ENCODE measurements around the gene NOP10.
"Not testable (repeated sequence)": the region's sequence is repeated elsewhere in the genome, so short reads cannot be mapped to it uniquely, and the experiment has no call there.

The NOP10 gene

DNA sequence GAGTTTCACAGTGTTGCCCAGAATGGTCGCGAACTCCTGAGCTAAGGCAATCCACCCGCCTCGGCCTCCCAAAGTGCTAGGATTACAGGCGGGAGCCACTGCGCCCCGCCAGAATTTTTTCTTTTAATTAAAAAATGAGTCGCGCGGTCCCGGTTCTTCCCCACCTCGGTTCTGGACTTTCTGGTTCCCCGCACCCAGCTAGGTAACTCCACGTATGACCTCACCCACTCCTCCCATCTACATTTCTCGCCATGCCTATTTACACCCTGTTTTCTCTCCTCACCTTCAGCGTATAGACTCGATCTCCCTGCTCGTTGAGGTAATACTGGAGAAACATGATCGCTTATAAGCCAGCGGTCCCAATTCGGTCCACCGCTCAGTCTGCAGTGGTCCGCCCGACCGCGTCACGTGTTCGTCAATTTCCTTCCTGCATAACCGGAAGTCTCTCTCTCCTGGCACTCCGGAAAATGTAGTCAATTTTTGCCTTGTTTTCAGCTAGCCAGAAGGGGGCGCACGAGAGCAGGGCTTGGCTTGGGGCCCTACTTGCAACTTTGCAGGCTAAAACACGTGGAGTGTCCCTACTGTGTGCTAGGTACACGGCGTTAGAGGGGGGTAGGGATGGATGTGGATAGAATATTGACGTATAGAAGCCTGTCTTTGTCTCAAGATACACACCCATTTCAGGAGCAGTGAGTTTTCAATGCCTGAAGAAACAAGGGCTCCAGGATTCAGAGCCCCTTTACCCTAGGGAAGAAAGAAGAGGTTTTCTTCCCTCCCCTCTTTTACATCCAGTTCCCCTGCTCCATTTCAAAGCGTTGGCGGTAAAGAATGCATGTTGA is at the start of gene NOP10, which contains the start of gene NUTM1:
TSS of gene NOP10 (minus strand) at position 400 of the 839 bp plus-strand sequence. CDS start at position 337, 63 bp downstream.
TSS of gene NUTM1 (plus strand) at position 579 of the 839 bp plus-strand sequence. CDS start 382 bp downstream, outside the sequence.
- DNase-seq (ENCODE audit: low read depth in 2 of 2): peak; percentile 94 to 96

DNA sequence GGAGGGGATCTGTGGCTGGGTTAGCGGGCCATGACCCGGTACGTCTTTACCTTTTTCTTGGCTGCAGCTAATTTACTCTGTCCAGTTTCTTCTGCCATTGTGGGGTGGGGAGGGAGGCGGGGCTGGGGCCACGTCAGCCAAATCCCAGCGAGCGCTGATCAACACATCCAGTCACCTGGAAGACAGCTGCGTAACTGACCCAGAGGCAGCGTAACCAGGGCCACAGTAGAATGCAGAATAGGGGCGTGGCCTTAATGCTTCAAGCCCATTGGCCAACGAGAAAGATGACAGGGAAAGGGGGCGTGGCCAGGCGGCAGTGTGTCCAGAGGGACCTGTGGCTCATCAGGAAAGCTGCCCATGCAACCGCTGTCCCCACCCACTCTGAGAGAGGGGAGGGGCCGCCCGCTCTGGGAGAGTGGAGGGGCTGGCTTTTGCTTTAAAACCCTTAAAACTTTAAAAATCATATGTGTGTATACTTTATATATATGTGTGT is 46.7 kb upstream of the NOP10 start:
- not testable (repeated sequence) for DNase-seq (ENCODE audit: low read depth in 2 of 2)

DNA sequence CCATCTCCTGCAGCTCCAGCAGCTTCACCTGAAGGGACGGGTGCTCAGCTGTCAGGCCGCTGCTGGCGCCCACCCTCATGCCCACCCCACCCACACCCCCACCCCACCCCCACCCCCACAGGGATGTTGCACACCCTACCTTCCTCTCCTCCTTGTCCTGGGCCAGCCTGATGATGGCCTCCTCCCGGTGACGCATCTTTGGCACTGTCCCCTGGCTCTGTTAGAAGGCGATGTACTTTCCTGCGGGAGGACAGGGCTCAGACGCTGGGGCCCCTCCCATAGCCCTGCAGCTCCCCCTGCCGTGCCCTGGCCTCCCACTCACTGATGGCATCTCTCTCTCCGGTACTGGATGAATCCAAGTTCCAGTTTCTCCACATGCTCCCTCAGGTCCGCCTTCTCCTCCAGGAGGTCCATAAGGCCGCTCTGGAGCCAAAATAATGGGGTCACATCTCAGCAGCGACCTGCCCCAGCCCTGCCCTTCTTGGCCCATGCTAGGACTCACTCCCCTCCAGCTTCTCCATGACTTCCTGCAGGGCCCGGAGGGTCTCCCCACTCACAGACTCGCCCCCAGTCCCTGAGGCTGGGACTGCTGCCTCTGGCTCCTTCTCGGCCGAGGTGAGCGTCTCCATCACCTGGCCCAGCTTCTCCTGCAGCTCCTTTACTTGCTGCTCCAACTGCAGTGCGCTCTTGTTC is 39.0 kb upstream of the NOP10 start:
- not testable (repeated sequence) for DNase-seq (ENCODE audit: low read depth in 2 of 2)

DNA sequence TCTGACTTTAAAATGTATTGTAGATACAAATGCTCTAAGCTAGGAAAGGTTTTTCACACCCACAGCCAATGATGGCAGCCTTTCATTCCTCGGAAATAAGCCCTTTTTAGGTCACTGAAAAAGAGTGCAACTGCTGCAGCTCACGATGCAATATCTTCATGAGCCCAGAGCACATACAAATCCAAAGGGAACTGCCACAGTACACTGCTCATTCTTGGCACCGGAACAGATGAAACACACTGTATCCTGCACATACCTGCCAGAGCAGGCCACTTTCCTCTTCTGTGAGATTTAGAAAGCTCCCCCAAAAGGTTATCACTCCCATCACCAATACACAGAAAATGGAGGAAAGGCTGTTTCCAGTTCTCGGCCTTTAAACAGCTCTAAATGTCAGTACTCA is 37.6 kb upstream of the NOP10 start:
- not testable (repeated sequence) for DNase-seq (ENCODE audit: low read depth in 2 of 2)

DNA sequence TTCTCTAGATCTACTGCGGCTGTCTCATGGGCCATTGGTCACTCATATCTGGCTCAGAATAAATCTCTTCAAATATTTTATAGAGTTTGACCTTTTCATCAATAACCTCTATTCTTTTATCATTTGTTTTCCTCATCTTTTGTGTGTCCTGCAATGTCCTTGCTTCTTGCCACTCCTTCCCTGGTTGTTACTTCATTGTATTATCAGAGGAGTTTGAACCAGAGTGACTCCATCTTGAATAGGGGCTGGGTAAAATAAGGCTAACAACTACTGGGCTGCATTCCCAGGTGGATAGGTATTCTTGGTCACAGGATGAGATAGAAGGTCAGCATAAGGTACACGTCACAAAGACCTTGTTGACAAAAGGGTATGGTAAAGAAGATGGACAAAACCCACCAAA is 33.9 kb upstream of the NOP10 start:
- DNase-seq (ENCODE audit: low read depth in 2 of 2): no peak

DNA sequence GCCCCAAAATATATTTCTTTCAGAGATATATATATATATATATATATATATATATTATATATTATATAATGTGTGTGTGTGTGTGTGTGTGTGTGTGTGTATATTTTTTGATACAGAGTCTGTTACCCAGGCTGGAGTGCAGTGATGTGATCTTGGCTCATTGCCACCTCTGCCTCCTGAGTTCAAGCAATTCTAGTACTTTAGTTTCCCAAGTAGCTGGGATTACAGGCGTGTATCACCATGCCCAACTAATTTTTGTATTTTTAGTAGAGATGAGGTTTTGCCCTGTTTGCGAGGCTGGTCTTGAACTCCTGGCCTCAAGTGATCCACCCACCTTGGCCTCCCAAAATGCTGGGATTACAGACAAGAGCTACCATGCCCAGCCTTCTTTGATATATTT is 32.6 kb upstream of the NOP10 start:
- not testable (repeated sequence) for DNase-seq (ENCODE audit: low read depth in 2 of 2)

DNA sequence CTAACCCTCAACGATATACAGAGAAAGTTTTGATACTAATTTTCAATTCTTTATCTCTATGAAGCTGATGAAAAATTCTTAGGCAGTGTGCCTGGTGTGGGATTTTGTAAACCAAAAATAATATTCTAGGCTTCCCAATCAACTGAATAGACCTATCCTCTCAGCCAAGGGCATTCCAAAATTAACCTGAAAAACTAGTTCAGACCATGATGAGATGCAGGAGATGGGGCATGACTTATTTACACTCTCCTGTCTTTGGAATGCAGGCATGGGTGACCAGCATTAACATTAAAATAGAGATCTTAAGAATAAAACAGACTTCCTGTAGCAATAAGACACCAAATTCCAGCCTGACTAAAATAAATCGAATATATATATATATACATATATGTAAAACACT is 31.9 kb upstream of the NOP10 start:
- DNase-seq (ENCODE audit: low read depth in 2 of 2): no peak

DNA sequence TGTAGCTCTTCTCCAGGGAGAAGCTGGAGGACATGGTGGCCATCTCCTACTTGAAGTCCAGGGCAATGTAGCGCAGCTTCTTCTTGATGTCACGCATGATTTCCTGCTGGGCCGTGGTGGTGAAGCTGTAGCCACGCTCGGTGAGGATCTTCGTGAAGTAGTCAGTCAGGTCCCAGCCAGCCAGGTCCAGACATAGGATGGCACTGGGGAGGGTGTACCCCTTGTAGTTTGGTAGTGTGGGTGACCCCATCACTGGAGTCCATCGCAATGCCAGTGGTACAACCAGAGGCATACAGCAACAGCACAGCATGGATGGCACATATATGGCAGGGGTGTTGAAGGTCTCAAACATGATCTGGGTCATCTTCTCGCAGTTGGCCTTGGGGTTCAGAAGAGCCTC is 31.0 kb upstream of the NOP10 start:
- no peak for DNase-seq (ENCODE audit: low read depth in 2 of 2)

DNA sequence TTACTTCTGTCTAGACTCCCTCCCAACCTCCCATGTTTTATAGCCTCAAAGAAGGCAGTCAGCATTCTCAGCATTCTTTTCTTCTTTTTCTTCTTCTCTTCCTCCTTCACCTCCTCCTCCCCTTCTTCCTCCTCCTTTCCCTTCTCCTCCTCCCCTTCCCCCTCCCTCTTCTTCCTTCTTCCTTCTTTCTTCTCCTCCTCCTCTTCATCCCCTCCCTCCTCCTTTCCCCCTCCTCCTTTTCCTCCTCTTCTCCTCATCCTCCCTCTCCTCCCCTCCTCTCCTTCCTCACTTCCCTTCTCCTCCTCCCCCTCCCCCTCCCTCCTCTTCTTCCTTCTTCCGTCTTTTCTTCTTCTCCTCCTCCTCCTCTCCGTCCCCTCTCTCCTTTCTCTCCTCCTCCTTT is 27.7 kb upstream of the NOP10 start:
- DNase-seq (ENCODE audit: low read depth in 2 of 2): no peak

DNA sequence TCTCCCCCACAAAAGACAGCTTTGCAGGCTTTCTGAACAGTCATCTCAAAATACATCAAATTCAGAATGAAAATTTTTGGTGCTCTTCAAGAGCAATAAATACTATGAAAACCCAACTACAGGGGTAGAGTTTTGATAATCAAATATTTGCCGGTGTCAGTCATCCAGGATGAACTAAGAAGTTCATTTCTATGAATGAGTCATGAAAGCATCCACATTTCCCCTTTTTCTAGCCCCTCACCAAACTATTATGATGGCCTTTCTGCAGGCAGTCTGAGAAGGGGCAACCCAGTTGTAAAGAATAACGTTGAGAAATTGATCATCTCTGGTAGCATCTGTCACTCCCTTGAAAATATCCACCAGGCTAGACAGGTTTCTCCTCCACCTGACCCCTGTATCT is 27.2 kb upstream of the NOP10 start:
- no peak for DNase-seq (ENCODE audit: low read depth in 2 of 2)

DNA sequence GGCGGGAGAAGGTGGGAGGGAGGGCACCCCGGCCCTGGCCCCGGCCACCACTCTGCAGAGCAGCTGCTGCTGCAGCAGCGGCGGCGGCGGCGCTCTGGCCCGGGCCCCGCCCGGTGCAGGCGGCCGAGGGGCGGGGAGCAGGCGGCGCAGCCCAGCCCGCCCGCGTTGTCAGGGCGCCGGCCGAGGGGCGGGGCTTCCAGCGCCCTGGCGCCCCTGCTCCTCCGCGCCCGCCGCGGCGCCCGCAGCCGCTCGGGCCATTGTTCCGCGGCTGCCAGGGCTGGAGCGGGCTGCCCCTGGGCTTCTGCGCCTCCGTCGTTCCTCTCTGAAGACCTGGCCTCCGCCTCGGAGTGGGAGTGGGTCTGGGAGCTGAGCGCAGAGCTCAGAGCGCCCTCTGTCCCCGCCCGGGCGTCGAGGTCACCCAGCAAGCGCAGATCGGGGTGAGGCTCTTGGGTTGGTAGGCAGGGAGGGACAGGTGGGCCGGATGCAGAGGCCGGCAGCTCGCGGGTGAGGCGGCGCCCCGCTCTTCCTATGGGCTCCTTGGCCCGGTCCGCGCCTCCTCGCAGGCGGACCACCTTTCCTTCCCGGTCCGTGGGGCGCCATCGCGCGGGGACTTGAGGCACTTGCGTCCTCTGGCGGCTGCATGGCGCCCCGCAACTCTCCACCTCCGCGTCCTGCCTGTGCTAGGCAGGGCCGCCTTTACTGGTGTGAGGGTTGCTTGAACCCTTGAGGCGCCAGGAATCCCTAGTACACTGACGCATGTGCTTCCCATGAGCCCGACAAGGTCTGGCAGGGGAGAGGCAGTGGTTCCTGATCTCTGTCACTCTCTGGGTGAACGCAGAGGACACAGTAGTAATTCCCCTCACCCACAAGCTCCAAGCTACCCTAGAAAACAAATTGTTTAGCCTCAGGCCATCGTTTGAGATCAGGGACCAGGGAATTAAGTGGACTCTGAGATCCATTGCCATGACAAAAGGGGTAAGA is 24.5 kb upstream of the NOP10 start, which contains the start of gene LPCAT4:
TSS of gene LPCAT4 (minus strand) at position 96 of the 981 bp plus-strand sequence. CDS start 96 bp downstream, outside the sequence.
- DNase-seq (ENCODE audit: low read depth in 2 of 2): peak; percentile 80 to 82

DNA sequence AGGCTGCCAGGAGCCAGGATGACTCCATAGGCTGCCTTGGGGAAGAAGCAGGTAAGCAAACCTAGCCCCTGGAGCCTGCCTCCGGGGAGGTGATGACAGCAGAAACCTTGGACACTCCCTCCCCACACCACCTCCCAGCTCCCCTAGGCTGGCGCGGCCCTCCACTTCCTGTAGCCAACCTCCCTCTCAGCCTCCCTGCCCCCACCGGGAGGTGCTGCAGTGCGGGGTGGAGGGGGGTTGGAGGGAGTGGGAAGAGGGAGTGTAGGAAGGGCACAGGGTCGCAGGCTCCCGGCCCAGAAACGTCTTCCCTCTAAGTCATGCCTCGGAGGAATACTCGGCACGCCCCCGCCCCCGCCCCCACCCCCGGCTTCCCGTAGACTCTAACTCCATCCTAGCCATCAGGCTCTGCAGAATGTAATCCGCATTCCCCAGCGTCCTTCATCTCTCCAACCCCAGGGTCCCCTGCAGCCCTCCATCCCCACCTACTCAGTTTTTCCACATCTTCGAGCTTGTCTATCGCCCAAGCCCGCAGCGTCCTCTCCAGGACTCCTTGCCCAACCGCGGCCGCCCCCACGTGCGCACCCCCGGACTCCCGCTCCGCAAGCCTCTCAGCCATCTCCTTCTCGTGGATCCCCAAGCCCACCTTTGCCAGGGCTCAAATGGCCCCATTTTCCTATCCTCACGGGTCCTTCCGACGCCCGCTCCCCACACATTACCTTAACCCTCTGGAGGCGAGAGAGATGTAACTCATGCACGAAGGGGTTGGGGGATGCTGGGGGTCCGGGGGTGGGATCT is 23.5 kb upstream of the NOP10 start:
- peak; percentile 5 to 22 for DNase-seq (ENCODE audit: low read depth in 2 of 2)

DNA sequence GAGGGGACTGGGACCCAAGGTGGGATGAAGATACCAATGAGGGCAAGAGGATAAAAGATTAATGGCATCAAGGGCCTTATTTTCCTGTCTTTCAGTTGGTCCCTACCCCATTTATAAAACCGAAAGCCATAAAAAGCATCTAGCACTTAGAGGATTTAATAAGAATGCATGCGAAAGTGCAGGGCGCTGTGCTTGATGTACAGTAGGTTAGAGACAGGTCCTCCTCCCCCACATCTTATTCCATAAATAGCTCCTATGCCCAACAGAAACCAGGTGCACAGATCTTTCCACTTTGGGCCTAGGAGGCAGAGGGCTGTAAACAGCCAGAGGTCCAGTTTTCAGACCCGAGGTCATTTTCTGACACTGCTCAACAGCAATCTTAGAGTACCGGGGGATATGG is 22.9 kb upstream of the NOP10 start:
- DNase-seq (ENCODE audit: low read depth in 2 of 2): no peak

DNA sequence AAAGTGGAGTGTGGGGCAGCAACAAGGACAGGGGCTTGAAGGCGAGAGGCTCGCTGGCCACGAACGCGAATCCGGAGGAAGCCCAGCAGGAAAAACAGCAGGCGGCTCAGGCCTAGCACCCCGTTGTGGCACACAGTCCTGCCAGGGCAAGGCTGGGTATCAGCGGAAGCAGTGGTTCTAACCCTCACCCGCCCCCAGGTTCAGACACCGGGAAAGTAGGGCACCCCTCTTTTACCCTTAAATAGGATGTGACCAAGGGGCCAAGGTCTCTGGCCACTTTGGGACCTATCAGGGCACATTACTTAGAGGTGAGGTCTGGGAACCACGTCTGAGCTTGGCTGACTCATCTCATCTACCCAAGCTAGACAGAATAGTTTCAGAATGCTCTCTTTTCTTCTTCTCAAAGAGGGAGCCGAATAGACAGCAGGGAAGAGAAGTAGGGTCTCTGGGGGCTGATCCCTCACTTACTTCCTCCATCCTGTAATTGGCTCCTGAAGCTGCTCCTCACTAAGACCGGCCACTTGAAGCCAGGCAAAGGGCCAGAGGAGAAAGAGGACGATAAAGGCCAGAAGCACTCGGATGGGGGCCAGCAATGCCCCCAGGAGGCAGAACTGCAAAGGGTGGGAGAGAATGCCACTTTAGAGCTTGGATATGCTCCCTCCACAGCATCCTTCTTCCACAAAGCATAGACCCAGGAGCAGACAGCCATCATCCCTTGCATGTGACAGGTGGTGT is 22.3 kb upstream of the NOP10 start:
- DNase-seq (ENCODE audit: low read depth in 2 of 2): no peak

DNA sequence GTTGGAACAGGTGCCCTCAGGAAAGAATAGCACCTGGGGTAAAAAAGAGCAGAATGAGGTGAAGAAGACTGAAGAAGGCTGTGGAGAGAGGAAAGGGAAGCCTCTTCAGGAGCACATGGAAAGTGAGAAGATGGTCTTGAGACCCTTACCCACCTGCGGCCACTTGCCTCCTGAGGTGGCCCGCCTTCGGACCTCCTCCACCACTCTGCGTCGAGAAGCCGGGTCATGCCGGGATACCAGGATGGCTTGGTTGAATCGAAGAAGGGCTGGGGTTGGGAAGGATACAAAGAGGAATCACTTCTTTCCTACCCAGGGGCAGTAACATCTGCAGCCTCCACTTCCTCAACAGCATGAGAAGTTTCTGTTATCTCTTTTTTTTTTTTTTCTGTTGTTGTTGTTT is 21.1 kb upstream of the NOP10 start:
- no peak for DNase-seq (ENCODE audit: low read depth in 2 of 2)

DNA sequence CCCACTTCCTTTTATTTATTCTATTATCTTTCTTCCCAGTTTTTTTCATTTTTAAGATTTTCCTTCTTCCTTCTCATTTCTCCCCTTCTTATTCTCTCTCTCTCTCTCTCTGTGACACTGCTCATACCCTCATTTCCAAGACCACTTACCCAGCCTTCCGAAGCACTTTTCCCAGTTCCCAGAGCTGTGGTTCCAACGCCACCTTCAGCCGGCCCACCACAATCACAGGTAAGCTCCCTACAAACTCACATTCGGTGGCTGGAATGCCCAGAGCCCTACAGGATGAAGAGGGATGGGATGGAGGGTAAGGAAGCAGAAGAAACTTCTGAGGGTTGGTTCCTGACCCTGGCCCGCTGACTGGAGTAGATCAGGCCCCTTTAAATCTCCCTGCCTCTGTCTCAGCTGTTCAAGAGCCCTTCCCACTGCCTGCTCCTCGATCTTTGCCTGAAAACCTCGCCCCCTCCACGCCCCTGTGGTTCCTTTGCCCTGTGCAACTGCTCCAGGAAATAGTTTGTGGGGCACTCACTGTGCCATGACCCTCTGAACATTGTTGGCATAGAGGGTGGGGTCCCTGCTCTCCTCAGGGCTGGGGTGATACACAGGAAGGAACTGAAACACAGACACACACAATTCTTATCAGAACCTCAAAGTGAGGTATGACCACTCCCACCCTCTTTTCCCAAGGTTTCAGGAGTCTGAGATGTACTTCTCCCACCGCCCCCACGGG is 19.3 kb upstream of the NOP10 start:
- no peak for DNase-seq (ENCODE audit: low read depth in 2 of 2)

DNA sequence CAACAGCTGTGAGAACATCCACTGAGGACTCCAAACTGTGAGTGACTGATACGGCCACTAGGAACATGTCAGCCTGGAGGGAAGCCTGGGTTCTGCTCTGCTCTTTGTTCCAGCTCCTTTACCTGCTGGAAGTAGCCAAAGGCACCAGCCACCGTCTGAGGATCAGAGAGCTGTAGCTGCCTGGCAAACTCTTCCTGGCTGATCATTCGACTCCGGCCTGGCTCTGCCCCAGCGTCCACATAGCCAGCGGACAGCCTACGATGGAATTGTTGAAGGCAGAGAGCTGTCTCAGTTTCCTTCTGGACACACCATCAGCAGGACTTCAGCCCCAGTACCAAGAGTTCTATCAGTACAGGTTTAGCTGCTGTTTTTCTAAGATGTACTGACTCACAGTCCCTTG is 18.3 kb upstream of the NOP10 start:
- DNase-seq (ENCODE audit: low read depth in 2 of 2): no peak

DNA sequence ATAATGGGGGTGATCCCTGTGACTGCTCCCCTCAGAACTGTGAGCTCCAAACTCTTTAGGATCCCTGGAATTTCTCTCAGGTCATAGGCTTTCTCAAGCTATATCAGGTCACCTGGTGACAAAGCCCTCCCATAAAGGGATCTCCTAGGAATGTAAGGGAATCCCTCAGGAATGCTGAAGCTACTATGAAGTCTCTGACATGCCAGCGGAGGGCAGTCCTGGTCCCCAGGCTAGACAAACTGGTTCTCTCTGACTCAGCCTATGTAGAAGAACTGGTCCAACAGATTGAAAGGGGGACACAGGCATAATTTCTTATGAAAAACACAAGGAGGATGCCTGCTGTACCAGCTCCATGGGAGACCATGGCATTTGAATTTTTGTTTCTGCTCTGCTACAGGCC is 17.4 kb upstream of the NOP10 start:
- DNase-seq (ENCODE audit: low read depth in 2 of 2): no peak

DNA sequence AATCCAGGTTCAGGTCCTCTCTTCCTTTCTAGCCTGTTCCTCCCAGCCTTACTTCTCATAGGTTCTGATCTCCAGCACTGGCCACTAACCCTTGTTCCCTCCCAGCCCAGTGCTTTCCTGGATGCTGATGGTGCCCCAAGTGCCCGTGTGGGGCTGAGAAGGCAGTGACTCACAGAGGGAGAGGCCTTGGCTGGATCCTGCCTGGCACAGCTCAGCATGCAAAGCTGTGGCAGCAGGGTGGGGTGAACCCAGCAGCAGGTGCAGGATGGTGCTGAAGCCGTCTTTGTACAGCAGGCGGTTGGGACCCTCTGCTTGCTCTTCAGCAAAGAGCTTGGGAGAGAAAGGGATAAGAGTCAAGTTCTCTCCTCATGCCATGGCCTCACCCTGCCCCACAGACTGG is 16.5 kb upstream of the NOP10 start:
- DNase-seq (ENCODE audit: low read depth in 2 of 2): no peak

All from stimulated activated CD4-positive, alpha-beta T cell treated with anti-CD3 and anti-CD28 coated beads, Interleukin-1b, Interleukin-23, amount 100 ng/mL, for 4 hours (primary cell).